ENCODE results near the gene CYTL1. TPM values are rescaled to one million over a fixed set of nuclear protein-coding genes. Genes with fewer than 3 reads are reported as not detected.
"Not testable (repeated sequence)": the region's sequence is repeated elsewhere in the genome, so short reads cannot be mapped to it uniquely, and the experiment has no call there.

Gene CYTL1
- 1 to 10 TPM in 2 of 4 donors, not detected in 2; 5.9 to 9.6 TPM for total RNA-seq

- WGBS, 2 donors, result 4 to 5% methylated on average over 18 to 21 of the region's 28 CpGs
- H3K4me3 ChIP-seq, result peak within 1 kb of the TSS in 1 of 4 donors; percentile 34
- H3K9me3 ChIP-seq, result peaks cover 0 to 11% (median 0%) of the 10 kb centered on the region in 4 donors
Observed at GRCh38 chr4:5019274-5019673, at the start of gene CYTL1. TSS of gene CYTL1 (minus strand) at chr4:5019458. CDS start at chr4:5019445, 13 bp downstream.

GRCh38 chr4:5067908-5068307, 48.6 kb upstream of the CYTL1 start:
- Histone ChIP-seq H3K4me3 (no peak overlapping the region), H3K4me1 (no peaks in the 10 kb centered on the region), H3K27me3 (no peaks in the 10 kb centered on the region), H3K9me3 (peaks cover 0 to 3% (median 0%) of the 10 kb centered on the region in 4 donors), H3K36me3 (no peaks in the 10 kb centered on the region), H3K27ac (no peak overlapping the region)
- 96 to 99% methylated on average over 3 of the region's 3 CpGs for WGBS, 2 donors
- no peak for DNase-seq (ENCODE audit: low spot score in 2 of 2)
- TF ChIP-seq POLR2A (IDR thresholded peaks at IDR 0.05), result no peak
- TF ChIP-seq CTCF (IDR thresholded peaks at IDR 0.05), result no peak

More at GRCh38 chr4:5019274-5019673, at the start of gene CYTL1:
- H3K27ac ChIP-seq, result no peak within 1 kb of the TSS
- no peak for DNase-seq (ENCODE audit: low spot score in 2 of 2)
- peaks cover 0 to 13% (median 0%) of the 10 kb centered on the region in 4 donors for H3K4me1 ChIP-seq
- TF ChIP-seq POLR2A (IDR thresholded peaks at IDR 0.05), result no peak
- no peak for TF ChIP-seq EP300 (IDR thresholded peaks at IDR 0.05)
- no peak for TF ChIP-seq CTCF (IDR thresholded peaks at IDR 0.05)
- H3K36me3 ChIP-seq, result no peaks in the 10 kb centered on the region
- peaks cover 0 to 26% of the 10 kb centered on the region in 2 donors for H3K27me3 ChIP-seq

- 72 to 82% methylated on average over 3 of the region's 3 CpGs for WGBS, 2 donors
Observed at GRCh38 chr4:5066968-5067367, 47.7 kb upstream of the CYTL1 start.

GRCh38 chr4:5066101-5066500, 46.8 kb upstream of the CYTL1 start:
- Histone ChIP-seq H3K27me3 (no peaks in the 10 kb centered on the region), H3K9me3 (no peaks in the 10 kb centered on the region), H3K4me3 (no peak overlapping the region), H3K4me1 (no peaks in the 10 kb centered on the region), H3K36me3 (no peaks in the 10 kb centered on the region), H3K27ac (no peak overlapping the region)
- TF ChIP-seq POLR2A (IDR thresholded peaks at IDR 0.05) (no peak), EP300 (IDR thresholded peaks at IDR 0.05) (no peak), CTCF (IDR thresholded peaks at IDR 0.05) (no peak)
- 77 to 79% methylated on average over 3 of the region's 3 CpGs for WGBS, 2 donors
- no peak for DNase-seq (ENCODE audit: low spot score in 2 of 2)

More at GRCh38 chr4:5066968-5067367, 47.7 kb upstream of the CYTL1 start:
- not testable (repeated sequence) for H3K9me3 ChIP-seq; H3K4me1 ChIP-seq; H3K4me3 ChIP-seq; H3K36me3 ChIP-seq; H3K27ac ChIP-seq; DNase-seq (ENCODE audit: low spot score in 2 of 2); H3K27me3 ChIP-seq

- DNase-seq (ENCODE audit: low spot score in 2 of 2), result no peak
Observed at GRCh38 chr4:5055411-5055810, 36.2 kb upstream of the CYTL1 start.

More at GRCh38 chr4:5055411-5055810, 36.2 kb upstream of the CYTL1 start:
- H3K4me3 ChIP-seq, result no peak overlapping the region
- H3K9me3 ChIP-seq, result no peaks in the 10 kb centered on the region
- no peaks in the 10 kb centered on the region for H3K27me3 ChIP-seq
- 61 to 71% methylated on average over 5 of the region's 5 CpGs for WGBS, 2 donors
- no peaks in the 10 kb centered on the region for H3K36me3 ChIP-seq
- peaks cover 0 to 21% (median 12%) of the 10 kb centered on the region in 4 donors for H3K4me1 ChIP-seq
- TF ChIP-seq POLR2A (IDR thresholded peaks at IDR 0.05) (no peak), EP300 (IDR thresholded peaks at IDR 0.05) (no peak), CTCF (IDR thresholded peaks at IDR 0.05) (no peak)
- no peak overlapping the region for H3K27ac ChIP-seq

Measured in tibial nerve (tissue), 4 donors.